Measurements from ENCODE around the gene DDX10. TPM values are rescaled to one million over a fixed set of nuclear protein-coding genes. Genes with fewer than 3 reads are reported as not detected.

Gene DDX10
- total RNA-seq, 4 donors from 2014 or later: 27.9 to 511 (median 31.5) TPM

- Histone ChIP-seq H3K27ac (no peak overlapping the region), H3K4me1 (no peaks in the 10 kb centered on the region), H3K27me3 (no peaks in the 10 kb centered on the region), H3K4me3 (no peak overlapping the region), H3K36me3 (peaks cover 0 to 3% of the 10 kb centered on the region in 2 donors), H3K9me3 (no peaks in the 10 kb centered on the region)
- TF ChIP-seq CTCF (IDR thresholded peaks at IDR 0.05): no peak
- no peak for TF ChIP-seq POLR2A (IDR thresholded peaks at IDR 0.05)
- DNase-seq: no peak
- intact Hi-C loops (cut with DNase I; ENCODE audit: low total_unique reads): no loop called here
These were observed 62.8 kb downstream of the DDX10 start for GRCh38 chr11:108727665-108728064.

- TF ChIP-seq CTCF (IDR thresholded peaks at IDR 0.05) (no peak), POLR2A (IDR thresholded peaks at IDR 0.05) (no peak)
- no peaks in the 10 kb centered on the region for H3K4me1 ChIP-seq
- intact Hi-C loops (cut with DNase I; ENCODE audit: low total_unique reads): no loop called here
- H3K9me3 ChIP-seq: no peaks in the 10 kb centered on the region
- no peaks in the 10 kb centered on the region for H3K27me3 ChIP-seq
- H3K27ac ChIP-seq: no peak overlapping the region
- H3K36me3 ChIP-seq: no peaks in the 10 kb centered on the region
- DNase-seq: no peak
- no peak overlapping the region for H3K4me3 ChIP-seq
These were observed 64.5 kb downstream of the DDX10 start for GRCh38 chr11:108729227-108729871.

GRCh38 chr11:108732395-108732794 lies 67.5 kb downstream of the DDX10 start:
- TF ChIP-seq POLR2A (IDR thresholded peaks at IDR 0.05) (no peak), CTCF (IDR thresholded peaks at IDR 0.05) (no peak)
- no peak for DNase-seq
- Histone ChIP-seq H3K27ac (no peak overlapping the region), H3K4me3 (no peak overlapping the region), H3K9me3 (no peaks in the 10 kb centered on the region), H3K27me3 (no peaks in the 10 kb centered on the region), H3K4me1 (no peaks in the 10 kb centered on the region), H3K36me3 (no peaks in the 10 kb centered on the region)
- intact Hi-C loops (cut with DNase I; ENCODE audit: low total_unique reads): no loop called here

- Histone ChIP-seq H3K27me3 (no peaks in the 10 kb centered on the region), H3K36me3 (no peaks in the 10 kb centered on the region), H3K9me3 (no peaks in the 10 kb centered on the region), H3K4me1 (no peaks in the 10 kb centered on the region), H3K27ac (no peak overlapping the region), H3K4me3 (no peak overlapping the region)
- intact Hi-C loops (cut with DNase I; ENCODE audit: low total_unique reads): no loop called here
- DNase-seq: no peak
- TF ChIP-seq CTCF (IDR thresholded peaks at IDR 0.05): no peak
- TF ChIP-seq POLR2A (IDR thresholded peaks at IDR 0.05): no peak
These were observed 68.7 kb downstream of the DDX10 start for GRCh38 chr11:108733479-108734116.

- no peak for DNase-seq
- no peaks in the 10 kb centered on the region for H3K4me1 ChIP-seq
- H3K9me3 ChIP-seq: no peaks in the 10 kb centered on the region
- H3K27me3 ChIP-seq: no peaks in the 10 kb centered on the region
- intact Hi-C loops (cut with DNase I; ENCODE audit: low total_unique reads): no loop called here
- no peak overlapping the region for H3K4me3 ChIP-seq
- no peak overlapping the region for H3K27ac ChIP-seq
- no peaks in the 10 kb centered on the region for H3K36me3 ChIP-seq
- TF ChIP-seq POLR2A (IDR thresholded peaks at IDR 0.05) (no peak), CTCF (IDR thresholded peaks at IDR 0.05) (no peak)
These were observed 69.4 kb downstream of the DDX10 start for GRCh38 chr11:108734283-108734682.

Measured in uterus (tissue), 4 donors.